H9 (cell line): Measurements from ENCODE around the gene CDCA7L. TPM values are rescaled to one million over a fixed set of nuclear protein-coding genes. Genes with fewer than 3 reads are reported as not detected.

ENCODE experiments used
- DNase-seq: peaks from one replicate; pipeline ENCODE4 v3.0.0-alpha.2; 2017
- H2AFZ ChIP-seq: one replicate; pipeline ENCODE4 v1.6.1; 2013; ENCODE audit warnings: mild to moderate bottlenecking, low read length, control low read depth, moderate library complexity
- H2AK5ac ChIP-seq: 2 replicates; pipeline ENCODE4 v1.6.1; 2013; ENCODE audit warnings: low read length, control low read depth, mixed read lengths; ENCODE audit not compliant: insufficient read length
- H2BK120ac ChIP-seq: one replicate; pipeline ENCODE4 v1.6.1; 2013; ENCODE audit warnings: low read depth, mild to moderate bottlenecking, low read length, control low read depth, inconsistent platforms; ENCODE audit not compliant: poor library complexity, severe bottlenecking
- H2BK12ac ChIP-seq: 2 replicates; pipeline ENCODE4 v1.6.1; 2013; ENCODE audit warnings: low read length, control low read depth, mixed read lengths, low read depth; ENCODE audit not compliant: insufficient read length
- H2BK15ac ChIP-seq: 2 replicates; pipeline ENCODE4 v1.6.1; 2013; ENCODE audit warnings: low read depth, low read length, control low read depth
- H2BK20ac ChIP-seq: one replicate; pipeline ENCODE4 v1.6.1; 2013; ENCODE audit warnings: low read depth, mild to moderate bottlenecking, low read length, control low read depth, inconsistent platforms; ENCODE audit not compliant: poor library complexity, severe bottlenecking
- H2BK5ac ChIP-seq: 2 replicates; pipeline ENCODE4 v1.6.1; 2013; ENCODE audit warnings: low read length, control low read depth, mixed read lengths; ENCODE audit not compliant: insufficient read length
- H3K14ac ChIP-seq: 2 replicates; pipeline ENCODE4 v1.6.1; 2013; ENCODE audit warnings: low read length, control low read depth; ENCODE audit not compliant: insufficient read depth
- H3K18ac ChIP-seq: 2 replicates; pipeline ENCODE4 v1.6.1; 2013; ENCODE audit warnings: low read depth, mild to moderate bottlenecking, mixed read lengths, low read length, control low read depth; ENCODE audit not compliant: insufficient read length
- H3K23ac ChIP-seq: 2 replicates; pipeline ENCODE4 v1.6.1; 2013; ENCODE audit warnings: low read length, control low read depth, mixed read lengths, low read depth; ENCODE audit not compliant: insufficient read length
- H3K23me2 ChIP-seq: 2 replicates; pipeline ENCODE4 v1.6.1; 2013; ENCODE audit warnings: low read depth, mild to moderate bottlenecking, mixed read lengths, low read length, control low read depth; ENCODE audit not compliant: insufficient read length, poor library complexity, severe bottlenecking
- H3K27ac ChIP-seq: 2 replicates; pipeline ENCODE4 v1.5.1; 2013; ENCODE audit warnings: low read length, control low read depth, mixed read lengths, low read depth; ENCODE audit not compliant: insufficient read length
- H3K27me3 ChIP-seq: 2 replicates; pipeline ENCODE4 v1.6.1; 2013; ENCODE audit warnings: low read length, control low read depth, inconsistent platforms; ENCODE audit not compliant: insufficient read depth
- H3K4ac ChIP-seq: 2 replicates; pipeline ENCODE4 v1.6.1; 2013; ENCODE audit warnings: low read depth, mild to moderate bottlenecking, control low read depth, inconsistent platforms, low read length, moderate library complexity
- H3K4me1 ChIP-seq: 2 replicates; pipeline ENCODE4 v1.6.1; 2013; ENCODE audit warnings: low read length, control low read depth, inconsistent platforms; ENCODE audit not compliant: insufficient read depth
- H3K4me2 ChIP-seq: 2 replicates; pipeline ENCODE4 v1.6.1; 2013; ENCODE audit warnings: low read length, control low read depth, mixed read lengths; ENCODE audit not compliant: insufficient read length, insufficient read depth
- H3K56ac ChIP-seq: 2 replicates; pipeline ENCODE4 v1.6.1; 2013; ENCODE audit warnings: low read depth, mild to moderate bottlenecking, mixed read lengths, low read length, control low read depth; ENCODE audit not compliant: insufficient read length
- H3K79me1 ChIP-seq: 2 replicates; pipeline ENCODE4 v1.6.1; 2013; ENCODE audit warnings: low read depth, mild to moderate bottlenecking, moderate library complexity, low read length, control low read depth, inconsistent platforms; ENCODE audit not compliant: insufficient read depth, poor library complexity, severe bottlenecking
- H3K79me2 ChIP-seq: 2 replicates; pipeline ENCODE4 v1.6.1; 2013; ENCODE audit warnings: low read length, control low read depth, inconsistent platforms; ENCODE audit not compliant: insufficient read depth
- H3K9ac ChIP-seq: 2 replicates; pipeline ENCODE4 v1.6.1; 2013; ENCODE audit warnings: low read length, control low read depth, mixed read lengths; ENCODE audit not compliant: insufficient read length; ENCODE audit errors: extremely low read depth
- H3K9me3 ChIP-seq: one replicate; pipeline ENCODE4 v1.6.1; 2013; ENCODE audit warnings: low read depth, low read length, inconsistent platforms; ENCODE audit not compliant: control insufficient read depth
- H3T11ph ChIP-seq: one replicate; pipeline ENCODE4 v1.6.1; 2013; ENCODE audit warnings: mild to moderate bottlenecking, low read length, control low read depth, inconsistent platforms
- H4K20me1 ChIP-seq: one replicate; pipeline ENCODE4 v1.6.1; 2013; ENCODE audit not compliant: control insufficient read depth, insufficient read length, insufficient read depth
- H4K5ac ChIP-seq: 2 replicates; pipeline ENCODE4 v1.6.1; 2013; ENCODE audit warnings: low read depth, mild to moderate bottlenecking, mixed read lengths, low read length, control low read depth; ENCODE audit not compliant: insufficient read length
- H4K8ac ChIP-seq: replicated peaks from 2 replicates; pipeline ENCODE4 v1.6.1; 2013; ENCODE audit warnings: low read length, control low read depth, mixed read lengths, low read depth; ENCODE audit not compliant: insufficient read length
- H4K91ac ChIP-seq: 2 replicates; pipeline ENCODE4 v1.6.1; 2013; ENCODE audit warnings: low read depth, mild to moderate bottlenecking, moderate library complexity, mixed read lengths, low read length, control low read depth; ENCODE audit not compliant: insufficient read length
- H3K27ac Mint-ChIP-seq, 3 experiments: 2 replicates in 2 of 3; 3 replicates in 1 of 3; pipeline ENCODE4 v1.8.0; 2020 to 2021; ENCODE audit warnings: mixed read lengths in 3 of 3, mild to moderate bottlenecking in 1 of 3, moderate library complexity in 1 of 3
- H3K27me3 Mint-ChIP-seq: 2 replicates; pipeline ENCODE4 v1.8.0; 2021; ENCODE audit warnings: low read depth, mild to moderate bottlenecking, moderate library complexity, mixed read lengths
- H3K36me3 Mint-ChIP-seq, 3 experiments: 2 replicates in 2 of 3; 3 replicates in 1 of 3; pipeline ENCODE4 v1.8.0; 2020 to 2021; ENCODE audit warnings: low read depth in 3 of 3, mixed read lengths in 3 of 3; ENCODE audit not compliant: insufficient read depth in 1 of 3
- H3K4me1 Mint-ChIP-seq, 2 experiments: 2 replicates each; pipeline ENCODE4 v1.8.0; 2020; ENCODE audit warnings: mixed read lengths in 2 of 2
- H3K4me3 Mint-ChIP-seq, 2 experiments: 2 replicates in 1 of 2; 3 replicates in 1 of 2; pipeline ENCODE4 v1.8.0; 2020 to 2021; ENCODE audit warnings: mild to moderate bottlenecking in 2 of 2, mixed read lengths in 2 of 2, moderate library complexity in 1 of 2
- H3K9me3 Mint-ChIP-seq, 2 experiments: 2 replicates in 1 of 2; 3 replicates in 1 of 2; pipeline ENCODE4 v1.8.0; 2020; ENCODE audit warnings: mild to moderate bottlenecking in 2 of 2, mixed read lengths in 2 of 2, moderate library complexity in 1 of 2
- CTCF ChIP-seq: fragments of 200-600 bp; sonication (generic); conservative IDR thresholded peaks from 3 replicates; pipeline ENCODE4 v1.8.0; 2021; ENCODE audit warnings: antibody characterized with exemption, mild to moderate bottlenecking
- WGBS: extraction: QIAGEN DNeasy Blood & Tissue Kit; methylation state at CpG from one replicate; pipeline ENCODE4 v1.1.7; 2013; ENCODE audit warnings: missing lambda C conversion rate, low lambda C conversion rate, mixed read lengths; ENCODE audit not compliant: insufficient read length; ENCODE audit errors: extremely low coverage; 5-methylcytosine and 5-hydroxymethylcytosine counted together
- total RNA-seq: library from RNA; stranded (reverse); gene quantifications from 2 replicates; pipeline ENCODE4 v1.2.1, GENCODE V29; 2021

CDCA7L gene
- total RNA-seq, 1 experiment from 2014 or later = 104 TPM

- H3K4ac ChIP-seq = no peak overlapping the region
- Mint-ChIP-seq H3K36me3 (no peaks in the 10 kb centered on the region), H3K27ac (no peak overlapping the region), H3K9me3 (no peaks in the 10 kb centered on the region), H3K27me3 (no peaks in the 10 kb centered on the region), H3K4me3 (no peak overlapping the region), H3K4me1 (peaks cover 4 to 5% of the 10 kb centered on the region in 2 experiments; a peak in 1 of 4 replicates)
- no peak overlapping the region for H4K91ac ChIP-seq
- H3K4me1 ChIP-seq = no peaks in the 10 kb centered on the region
- H3K9me3 ChIP-seq = no peaks in the 10 kb centered on the region
- no peaks in the 10 kb centered on the region for H3K79me1 ChIP-seq
- no peak overlapping the region for H3T11ph ChIP-seq
- no peak overlapping the region for H3K27ac ChIP-seq
- H2AFZ ChIP-seq = no peak overlapping the region
- H3K9ac ChIP-seq = no peak overlapping the region
- H3K27me3 ChIP-seq = no peaks in the 10 kb centered on the region
- H3K4me2 ChIP-seq = no peak overlapping the region
- no peak overlapping the region for H3K14ac ChIP-seq
- DNase-seq = no peak
- no peak for TF ChIP-seq CTCF
- H3K23ac ChIP-seq = no peak overlapping the region
- no peak overlapping the region for H4K8ac ChIP-seq
- WGBS = no CpG with 5 or more reads among the region's 2 CpGs
- no peak overlapping the region for H2BK15ac ChIP-seq
- H4K5ac ChIP-seq = no peak overlapping the region
- no peak overlapping the region for H2BK12ac ChIP-seq
- no peak overlapping the region for H2BK120ac ChIP-seq
- no peak overlapping the region for H2BK5ac ChIP-seq
- H2BK20ac ChIP-seq = no peak overlapping the region
- no peaks in the 10 kb centered on the region for H3K79me2 ChIP-seq
- H3K56ac ChIP-seq = no peak overlapping the region
- no peak overlapping the region for H3K18ac ChIP-seq
- no peak overlapping the region for H2AK5ac ChIP-seq
- no peaks in the 10 kb centered on the region for H4K20me1 ChIP-seq
- H3K23me2 ChIP-seq = no peaks in the 10 kb centered on the region
These were observed 35.8 kb upstream of the CDCA7L start for GRCh38 chr7:21981524-21981923.
